ENCODE data around the gene ASB13.
A peak's percentile ranks its signal among the peaks of the same experiment; 100 is the strongest.

Gene ASB13

GRCh38 chr10:5669604-5670003 is 3.2 kb upstream of the ASB13 start:
- Histone ChIP-seq H2AFZ (ENCODE audit: low read depth) (no peak overlapping the region), H3K36me3 (ENCODE audit: insufficient read depth) (no peaks in the 10 kb centered on the region), H3K79me2 (ENCODE audit: insufficient read depth, low read depth) (no peaks in the 10 kb centered on the region), H3K4me2 (no peak overlapping the region), H3K27me3 (ENCODE audit: insufficient read depth, low read depth) (no peaks in the 10 kb centered on the region), H3K9ac (no peak overlapping the region), H4K20me1 (ENCODE audit: insufficient read depth) (no peaks in the 10 kb centered on the region), H3K4me3 (IDR thresholded peaks at IDR 0.05; ENCODE audit: insufficient read depth, low read depth, low read length) (no peak overlapping the region), H3K4me1 (ENCODE audit: low read depth, poor library complexity, severe bottlenecking) (peaks cover 20% of the 10 kb centered on the region), H3K27ac (no peak overlapping the region)
- no peak for TF ChIP-seq CTCF (conservative IDR thresholded peaks at IDR 0.05; ENCODE audit: low read depth, low read length)

- no peaks in the 10 kb centered on the region for H3K27me3 ChIP-seq (ENCODE audit: insufficient read depth, low read depth)
- H3K4me3 ChIP-seq (IDR thresholded peaks at IDR 0.05; ENCODE audit: insufficient read depth, low read depth, low read length) = no peak overlapping the region
- no peaks in the 10 kb centered on the region for H3K79me2 ChIP-seq (ENCODE audit: insufficient read depth, low read depth)
- no peak overlapping the region for H2AFZ ChIP-seq (ENCODE audit: low read depth)
- H3K27ac ChIP-seq = no peak overlapping the region
- no peak overlapping the region for H3K4me2 ChIP-seq
- no peaks in the 10 kb centered on the region for H3K36me3 ChIP-seq (ENCODE audit: insufficient read depth)
- H3K9ac ChIP-seq = no peak overlapping the region
- H3K4me1 ChIP-seq (ENCODE audit: low read depth, poor library complexity, severe bottlenecking) = peaks cover 20% of the 10 kb centered on the region
- H4K20me1 ChIP-seq (ENCODE audit: insufficient read depth) = no peaks in the 10 kb centered on the region
- TF ChIP-seq CTCF (conservative IDR thresholded peaks at IDR 0.05; ENCODE audit: low read depth, low read length) = no peak
Observed at GRCh38 chr10:5668429-5668828, 2.0 kb upstream of the ASB13 start.

GRCh38 chr10:5666841-5667630 is 641 bp upstream of the ASB13 start:
- H3K4me3 ChIP-seq (IDR thresholded peaks at IDR 0.05; ENCODE audit: insufficient read depth, low read depth, low read length) = no peak overlapping the region
- no peaks in the 10 kb centered on the region for H3K79me2 ChIP-seq (ENCODE audit: insufficient read depth, low read depth)
- H3K36me3 ChIP-seq (ENCODE audit: insufficient read depth) = no peaks in the 10 kb centered on the region
- no peaks in the 10 kb centered on the region for H4K20me1 ChIP-seq (ENCODE audit: insufficient read depth)
- TF ChIP-seq CTCF (conservative IDR thresholded peaks at IDR 0.05; ENCODE audit: low read depth, low read length) = no peak
- H3K9ac ChIP-seq = peak overlapping the region; percentile 83; the same call in 1 of the 2 replicates
- no peaks in the 10 kb centered on the region for H3K27me3 ChIP-seq (ENCODE audit: insufficient read depth, low read depth)
- no peak overlapping the region for H3K27ac ChIP-seq
- H3K4me1 ChIP-seq (ENCODE audit: low read depth, poor library complexity, severe bottlenecking) = peaks cover 20% of the 10 kb centered on the region
- peak overlapping the region; percentile 97 for H3K4me2 ChIP-seq
- H2AFZ ChIP-seq (ENCODE audit: low read depth) = peak overlapping the region; percentile 94

GRCh38 chr10:5665373-5666007 is 905 bp downstream of the ASB13 start:
- Histone ChIP-seq H2AFZ (ENCODE audit: low read depth) (peak overlapping the region; percentile 94; the same call in 1 of the 2 replicates), H3K27me3 (ENCODE audit: insufficient read depth, low read depth) (no peaks in the 10 kb centered on the region), H3K79me2 (ENCODE audit: insufficient read depth, low read depth) (no peaks in the 10 kb centered on the region), H3K9ac (peak overlapping the region; percentile 83), H3K4me3 (IDR thresholded peaks at IDR 0.05; ENCODE audit: insufficient read depth, low read depth, low read length) (no peak overlapping the region), H3K27ac (no peak overlapping the region), H3K4me1 (ENCODE audit: low read depth, poor library complexity, severe bottlenecking) (peaks cover 20% of the 10 kb centered on the region), H3K36me3 (ENCODE audit: insufficient read depth) (no peaks in the 10 kb centered on the region), H3K4me2 (peak overlapping the region; percentile 71), H4K20me1 (ENCODE audit: insufficient read depth) (no peaks in the 10 kb centered on the region)
- no peak for TF ChIP-seq CTCF (conservative IDR thresholded peaks at IDR 0.05; ENCODE audit: low read depth, low read length)

Measured in KMS-11 (cell line).